ENCODE measurements around the gene STIP1.
A peak's percentile ranks its signal among the peaks of the same experiment; 100 is the strongest.

Gene STIP1

DNA sequence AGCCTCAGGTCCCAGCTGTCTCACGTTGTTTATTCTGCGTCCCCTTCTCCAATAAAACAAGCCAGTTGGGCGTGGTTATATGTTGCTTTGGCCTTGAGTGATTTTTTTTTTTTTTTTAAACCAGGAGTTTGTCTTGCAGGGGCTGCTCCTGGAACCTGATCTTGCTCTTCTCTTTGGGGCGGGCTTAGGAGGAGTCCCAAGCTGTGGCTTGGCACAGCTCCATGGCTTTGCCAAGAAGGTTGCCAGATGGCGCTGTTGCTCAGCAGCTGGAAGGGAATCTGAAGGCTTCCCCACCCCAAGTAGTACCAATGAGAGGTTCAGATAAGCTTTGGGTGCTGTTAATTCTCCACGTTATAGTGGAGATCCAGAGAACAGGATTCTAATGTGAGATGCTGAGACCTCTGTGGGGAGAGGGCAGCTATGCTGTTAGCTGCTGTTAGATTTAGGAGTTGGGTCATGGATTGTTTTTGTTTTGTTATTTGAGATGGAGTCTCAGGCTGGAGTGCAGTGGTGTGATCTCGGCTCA lies 18.6 kb downstream of the STIP1 start:
- Histone ChIP-seq H3K4me2 (ENCODE audit: low read length) (no peak overlapping the region), H3K79me1 (ENCODE audit: low read length) (no peaks in the 10 kb centered on the region), H3K4me3 (ENCODE audit: low read depth, low read length) (no peak overlapping the region), H2AFZ (ENCODE audit: insufficient read depth, low read length, poor library complexity) (no peak overlapping the region), H2BK12ac (ENCODE audit: low read length) (no peak overlapping the region), H3K79me2 (ENCODE audit: control insufficient read depth, insufficient read depth, low read length, poor library complexity) (no peaks in the 10 kb centered on the region), H3K27ac (ENCODE audit: low read depth, low read length) (no peak overlapping the region), H3K4me1 (ENCODE audit: control insufficient read depth in 1 of 2, insufficient read depth in 2 of 2, low read length in 2 of 2) (peaks cover 0 to 7% of the 10 kb centered on the region in 2 experiments), H3K23ac (ENCODE audit: low read length) (no peak overlapping the region), H3K18ac (ENCODE audit: low read length) (no peak overlapping the region), H3K27me3 (ENCODE audit: insufficient read depth, low read length) (no peaks in the 10 kb centered on the region), H3K14ac (ENCODE audit: low read length) (no peak overlapping the region), H3K36me3 (ENCODE audit: control insufficient read depth in 1 of 2, insufficient read depth in 2 of 2, low read length in 2 of 2) (peaks cover 60 to 76% of the 10 kb centered on the region in 2 experiments), H3K9ac (ENCODE audit: low read length) (no peak overlapping the region), H3K9me3 (ENCODE audit: insufficient read depth, low read depth, low read length) (no peaks in the 10 kb centered on the region), H2BK120ac (ENCODE audit: insufficient read depth, low read length, poor library complexity) (no peak overlapping the region), H3K4ac (ENCODE audit: low read depth, low read length) (no peak overlapping the region), H2AK5ac (ENCODE audit: low read length) (no peak overlapping the region), H2BK5ac (ENCODE audit: low read depth, low read length, poor library complexity) (no peak overlapping the region), H4K8ac (ENCODE audit: low read depth, low read length) (no peak overlapping the region), H4K12ac (ENCODE audit: low read depth, low read length) (no peak overlapping the region), H4K91ac (ENCODE audit: low read depth, low read length) (no peak overlapping the region)
- no CpG with 5 or more reads among the region's 7 CpGs for WGBS (ENCODE audit: extremely low coverage, insufficient coverage, insufficient read length)
- DNase-seq = peak; percentile 51 to 69

GRCh38 chr11:64206457-64207255 lies 20.7 kb downstream of the STIP1 start, which contains the start of gene FERMT3:
Gene FERMT3, plus strand, starts transcription at chr11:64206721. Its CDS starts 644 bp downstream, at chr11:64207365.
- Histone ChIP-seq H3K23ac (ENCODE audit: low read length) (no peak within 1 kb of the TSS), H4K8ac (ENCODE audit: low read depth, low read length) (no peak within 1 kb of the TSS)
- WGBS (ENCODE audit: extremely low coverage, insufficient coverage, insufficient read length) = no CpG with 5 or more reads among the region's 27 CpGs

GRCh38 chr11:64207256-64208085 lies 21.5 kb downstream of the STIP1 start:
- no peak overlapping the region for H3K23ac ChIP-seq (ENCODE audit: low read length)
- no peaks in the 10 kb centered on the region for H3K79me1 ChIP-seq (ENCODE audit: low read length)
- no CpG with 5 or more reads among the region's 30 CpGs for WGBS (ENCODE audit: extremely low coverage, insufficient coverage, insufficient read length)
- no peak overlapping the region for H3K4me2 ChIP-seq (ENCODE audit: low read length)
- H3K36me3 ChIP-seq (ENCODE audit: control insufficient read depth in 1 of 2, insufficient read depth in 2 of 2, low read length in 2 of 2) = peaks cover 58 to 67% of the 10 kb centered on the region in 2 experiments
- no peak overlapping the region for H2AK5ac ChIP-seq (ENCODE audit: low read length)
- H3K4ac ChIP-seq (ENCODE audit: low read depth, low read length) = no peak overlapping the region
- H3K18ac ChIP-seq (ENCODE audit: low read length) = no peak overlapping the region
- no peak overlapping the region for H4K12ac ChIP-seq (ENCODE audit: low read depth, low read length)
- no peak overlapping the region for H3K4me3 ChIP-seq (ENCODE audit: low read depth, low read length)
- H3K79me2 ChIP-seq (ENCODE audit: control insufficient read depth, insufficient read depth, low read length, poor library complexity) = no peaks in the 10 kb centered on the region
- H3K14ac ChIP-seq (ENCODE audit: low read length) = no peak overlapping the region
- H2AFZ ChIP-seq (ENCODE audit: insufficient read depth, low read length, poor library complexity) = no peak overlapping the region
- no peak overlapping the region for H2BK5ac ChIP-seq (ENCODE audit: low read depth, low read length, poor library complexity)
- H3K9ac ChIP-seq (ENCODE audit: low read length) = no peak overlapping the region
- H3K27me3 ChIP-seq (ENCODE audit: insufficient read depth, low read length) = no peaks in the 10 kb centered on the region
- no peak overlapping the region for H4K91ac ChIP-seq (ENCODE audit: low read depth, low read length)
- no peak overlapping the region for H3K27ac ChIP-seq (ENCODE audit: low read depth, low read length)
- H3K4me1 ChIP-seq (ENCODE audit: control insufficient read depth in 1 of 2, insufficient read depth in 2 of 2, low read length in 2 of 2) = peaks cover 0 to 7% of the 10 kb centered on the region in 2 experiments
- peak in 1 of 2 donors; percentile 28 for DNase-seq
- no peak overlapping the region for H4K8ac ChIP-seq (ENCODE audit: low read depth, low read length)
- no peak overlapping the region for H2BK12ac ChIP-seq (ENCODE audit: low read length)
- no peaks in the 10 kb centered on the region for H3K9me3 ChIP-seq (ENCODE audit: insufficient read depth, low read depth, low read length)
- no peak overlapping the region for H2BK120ac ChIP-seq (ENCODE audit: insufficient read depth, low read length, poor library complexity)

More at GRCh38 chr11:64206457-64207255, 20.7 kb downstream of the STIP1 start, which contains the start of gene FERMT3:
- Histone ChIP-seq H2AFZ (ENCODE audit: insufficient read depth, low read length, poor library complexity) (no peak within 1 kb of the TSS), H3K9me3 (ENCODE audit: insufficient read depth, low read depth, low read length) (no peaks in the 10 kb centered on the region), H4K91ac (ENCODE audit: low read depth, low read length) (no peak within 1 kb of the TSS), H3K18ac (ENCODE audit: low read length) (no peak within 1 kb of the TSS), H3K27ac (ENCODE audit: low read depth, low read length) (no peak within 1 kb of the TSS), H3K9ac (ENCODE audit: low read length) (no peak within 1 kb of the TSS), H4K12ac (ENCODE audit: low read depth, low read length) (no peak within 1 kb of the TSS), H3K79me2 (ENCODE audit: control insufficient read depth, insufficient read depth, low read length, poor library complexity) (no peaks in the 10 kb centered on the region), H3K14ac (ENCODE audit: low read length) (no peak within 1 kb of the TSS), H3K4me1 (ENCODE audit: control insufficient read depth in 1 of 2, insufficient read depth in 2 of 2, low read length in 2 of 2) (peaks cover 0 to 7% of the 10 kb centered on the region in 2 experiments), H3K36me3 (ENCODE audit: control insufficient read depth in 1 of 2, insufficient read depth in 2 of 2, low read length in 2 of 2) (peaks cover 55 to 67% of the 10 kb centered on the region in 2 experiments), H3K27me3 (ENCODE audit: insufficient read depth, low read length) (no peaks in the 10 kb centered on the region), H3K4ac (ENCODE audit: low read depth, low read length) (no peak within 1 kb of the TSS), H3K79me1 (ENCODE audit: low read length) (no peaks in the 10 kb centered on the region), H2BK120ac (ENCODE audit: insufficient read depth, low read length, poor library complexity) (no peak within 1 kb of the TSS), H3K4me2 (ENCODE audit: low read length) (no peak within 1 kb of the TSS), H3K4me3 (ENCODE audit: low read depth, low read length) (no peak within 1 kb of the TSS), H2BK5ac (ENCODE audit: low read depth, low read length, poor library complexity) (no peak within 1 kb of the TSS), H2BK12ac (ENCODE audit: low read length) (no peak within 1 kb of the TSS), H2AK5ac (ENCODE audit: low read length) (no peak within 1 kb of the TSS)
- no peak for DNase-seq

DNA sequence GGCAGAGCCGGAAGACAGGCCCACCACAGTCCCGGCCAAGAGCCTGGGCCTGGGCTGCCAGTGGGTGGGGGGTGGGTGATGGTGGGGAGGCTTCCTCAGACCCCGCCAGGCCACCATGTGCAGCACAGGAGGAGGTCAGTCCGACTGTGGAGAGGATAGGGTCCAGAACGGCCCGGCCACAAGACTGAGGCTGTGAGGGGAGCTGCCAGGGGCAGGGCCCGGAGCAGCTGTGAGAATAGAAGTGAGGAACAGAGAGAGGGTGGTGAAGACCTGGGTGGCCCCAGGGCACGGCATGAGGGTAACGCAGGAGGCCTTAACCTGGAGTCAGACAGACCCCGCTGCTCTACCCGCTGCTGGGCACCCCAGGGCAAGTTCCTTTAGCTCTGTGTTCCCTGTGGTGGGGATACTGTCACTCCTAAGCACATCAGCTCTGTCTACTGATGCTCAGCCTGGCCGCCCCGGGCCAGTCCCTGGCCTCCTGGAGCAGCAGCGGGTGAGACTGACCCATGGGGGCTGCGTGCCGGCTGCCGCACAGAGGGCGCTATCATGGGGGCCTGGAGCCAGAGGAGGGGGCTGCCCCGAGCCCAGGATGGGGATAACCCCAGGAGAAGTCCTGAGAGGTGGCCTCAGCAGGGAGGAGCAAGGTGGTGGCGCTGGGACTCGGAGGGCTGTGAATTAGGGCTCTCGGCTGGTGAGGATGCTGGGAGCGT lies 22.3 kb downstream of the STIP1 start:
- no CpG with 5 or more reads among the region's 23 CpGs for WGBS (ENCODE audit: extremely low coverage, insufficient coverage, insufficient read length)
- Histone ChIP-seq H3K36me3 (ENCODE audit: control insufficient read depth in 1 of 2, insufficient read depth in 2 of 2, low read length in 2 of 2) (peaks cover 51 to 60% of the 10 kb centered on the region in 2 experiments), H2AFZ (ENCODE audit: insufficient read depth, low read length, poor library complexity) (no peak overlapping the region), H3K4ac (ENCODE audit: low read depth, low read length) (no peak overlapping the region), H3K79me1 (ENCODE audit: low read length) (no peaks in the 10 kb centered on the region), H3K4me1 (ENCODE audit: control insufficient read depth in 1 of 2, insufficient read depth in 2 of 2, low read length in 2 of 2) (peaks cover 0 to 7% of the 10 kb centered on the region in 2 experiments), H2AK5ac (ENCODE audit: low read length) (no peak overlapping the region), H2BK12ac (ENCODE audit: low read length) (no peak overlapping the region), H3K27me3 (ENCODE audit: insufficient read depth, low read length) (no peaks in the 10 kb centered on the region), H2BK5ac (ENCODE audit: low read depth, low read length, poor library complexity) (no peak overlapping the region), H3K18ac (ENCODE audit: low read length) (no peak overlapping the region), H3K27ac (ENCODE audit: low read depth, low read length) (no peak overlapping the region), H3K79me2 (ENCODE audit: control insufficient read depth, insufficient read depth, low read length, poor library complexity) (no peaks in the 10 kb centered on the region), H3K4me3 (ENCODE audit: low read depth, low read length) (no peak overlapping the region), H2BK120ac (ENCODE audit: insufficient read depth, low read length, poor library complexity) (no peak overlapping the region), H4K12ac (ENCODE audit: low read depth, low read length) (peak overlapping the region; percentile 26), H4K8ac (ENCODE audit: low read depth, low read length) (no peak overlapping the region), H3K9ac (ENCODE audit: low read length) (no peak overlapping the region), H4K91ac (ENCODE audit: low read depth, low read length) (no peak overlapping the region), H3K14ac (ENCODE audit: low read length) (no peak overlapping the region), H3K9me3 (ENCODE audit: insufficient read depth, low read depth, low read length) (no peaks in the 10 kb centered on the region), H3K23ac (ENCODE audit: low read length) (no peak overlapping the region), H3K4me2 (ENCODE audit: low read length) (no peak overlapping the region)
- DNase-seq = no peak
